Measurements from ENCODE around the gene SLC29A3. TPM values are rescaled to one million over a fixed set of nuclear protein-coding genes. Genes with fewer than 3 reads are reported as not detected.

The SLC29A3 gene
- polyA plus RNA-seq, 1 experiment: 7.2 TPM

DNA sequence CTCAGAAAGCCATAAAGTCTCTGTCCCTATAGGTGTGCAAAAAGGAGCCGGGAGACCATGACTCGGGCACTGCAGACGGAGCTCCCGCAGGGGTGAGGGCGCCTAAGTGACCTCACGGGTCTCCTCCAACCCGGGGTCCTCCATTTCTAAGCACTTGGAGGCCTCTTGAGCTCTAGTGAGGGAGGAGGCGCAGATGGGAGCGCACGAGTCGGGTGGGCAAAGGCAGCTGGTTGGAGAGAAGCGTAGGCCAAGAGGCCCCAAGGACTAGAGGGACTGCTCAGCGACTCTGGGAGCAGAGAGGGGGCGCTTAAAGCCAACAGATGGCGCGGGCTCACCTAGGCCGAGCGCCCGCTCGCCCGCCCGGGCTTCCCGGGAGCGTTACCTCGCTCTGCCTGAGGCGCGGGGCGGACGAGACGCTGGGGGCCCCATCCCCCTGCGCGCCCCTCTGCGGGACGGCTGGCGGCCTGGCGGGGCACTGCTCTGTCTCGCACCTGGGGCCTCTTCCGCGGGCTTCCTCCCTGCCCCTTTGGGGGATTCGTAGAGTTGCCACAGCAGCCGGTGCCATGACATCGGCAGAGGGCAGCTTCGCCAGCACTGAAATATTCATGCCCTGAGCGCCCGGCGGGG, 77.1 kb downstream of the SLC29A3 start:
- TF ChIP-seq, protein P1, sequence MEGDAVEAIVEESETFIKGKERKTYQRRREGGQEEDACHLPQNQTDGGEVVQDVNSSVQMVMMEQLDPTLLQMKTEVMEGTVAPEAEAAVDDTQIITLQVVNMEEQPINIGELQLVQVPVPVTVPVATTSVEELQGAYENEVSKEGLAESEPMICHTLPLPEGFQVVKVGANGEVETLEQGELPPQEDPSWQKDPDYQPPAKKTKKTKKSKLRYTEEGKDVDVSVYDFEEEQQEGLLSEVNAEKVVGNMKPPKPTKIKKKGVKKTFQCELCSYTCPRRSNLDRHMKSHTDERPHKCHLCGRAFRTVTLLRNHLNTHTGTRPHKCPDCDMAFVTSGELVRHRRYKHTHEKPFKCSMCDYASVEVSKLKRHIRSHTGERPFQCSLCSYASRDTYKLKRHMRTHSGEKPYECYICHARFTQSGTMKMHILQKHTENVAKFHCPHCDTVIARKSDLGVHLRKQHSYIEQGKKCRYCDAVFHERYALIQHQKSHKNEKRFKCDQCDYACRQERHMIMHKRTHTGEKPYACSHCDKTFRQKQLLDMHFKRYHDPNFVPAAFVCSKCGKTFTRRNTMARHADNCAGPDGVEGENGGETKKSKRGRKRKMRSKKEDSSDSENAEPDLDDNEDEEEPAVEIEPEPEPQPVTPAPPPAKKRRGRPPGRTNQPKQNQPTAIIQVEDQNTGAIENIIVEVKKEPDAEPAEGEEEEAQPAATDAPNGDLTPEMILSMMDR (IDR thresholded peaks at IDR 0.05; ENCODE audit: insufficient read depth, low read depth, low read length): no peak
- Histone ChIP-seq H3K4me3 (ENCODE audit: low read depth, low read length) (no peak overlapping the region), H3K27me3 (ENCODE audit: control insufficient read depth, insufficient read depth, low read length) (peaks cover 50% of the 10 kb centered on the region), H3K36me3 (ENCODE audit: control insufficient read depth, insufficient read depth, low read length) (no peaks in the 10 kb centered on the region)
- CTCF ChIA-PET: interaction anchor here (0.9 to 6.0 kb wide), 4 partner anchors 13 to 408 kb away, joined by 3 to 38 read pairs (median 4); no protein-coding TSS in a partner anchor
- POLR2A ChIA-PET: no interaction called here
- no peak for DNase-seq (ENCODE audit: low read depth)

DNA sequence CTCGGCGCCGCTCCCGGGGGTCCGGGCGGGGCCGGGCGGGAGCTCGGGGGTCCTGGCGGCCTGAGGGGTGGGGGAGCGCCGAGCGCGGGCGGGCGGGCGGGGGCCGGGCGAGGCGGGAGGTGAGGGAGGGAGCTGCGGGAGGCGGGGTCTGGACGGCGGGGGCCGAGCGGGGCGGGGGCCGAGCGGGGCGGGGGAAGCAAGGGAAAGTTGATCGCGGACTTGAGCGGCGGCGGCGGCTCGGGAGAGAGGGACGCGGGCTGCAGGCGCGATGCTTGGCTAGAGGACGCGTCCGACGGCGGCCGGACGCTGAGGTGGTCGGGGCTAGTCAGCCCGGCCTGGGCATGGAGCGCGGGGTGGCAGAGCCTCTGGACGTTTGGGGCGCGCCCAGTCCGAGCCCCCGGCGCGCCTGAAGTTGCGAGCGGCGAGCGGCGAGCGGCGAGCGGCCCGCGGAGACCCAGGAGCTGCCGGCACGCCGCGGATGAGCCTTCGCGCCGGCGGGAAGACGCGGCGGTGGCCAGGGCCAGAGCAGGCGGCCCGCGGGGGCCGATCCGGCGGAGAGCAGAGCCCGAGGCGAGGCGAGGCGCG, 77.7 kb downstream of the SLC29A3 start, which contains the start of gene CDH23:
Gene CDH23, plus strand, starts transcription at position 210 of the 585 bp plus-strand sequence. CDS start 42,912 bp downstream, outside the sequence.
- Histone ChIP-seq H3K36me3 (ENCODE audit: control insufficient read depth, insufficient read depth, low read length) (no peaks in the 10 kb centered on the region), H3K4me3 (ENCODE audit: low read depth, low read length) (no peak within 1 kb of the TSS), H3K27me3 (ENCODE audit: control insufficient read depth, insufficient read depth, low read length) (peaks cover 48% of the 10 kb centered on the region)
- POLR2A ChIA-PET: no interaction called here
- TF ChIP-seq, protein P1 (IDR thresholded peaks at IDR 0.05; ENCODE audit: insufficient read depth, low read depth, low read length): no peak
- no peak for DNase-seq (ENCODE audit: low read depth)
- CTCF ChIA-PET: interaction anchor here (1.5 to 6.0 kb wide), 3 partner anchors 14 to 408 kb away, joined by 3 to 38 read pairs (median 4); no protein-coding TSS in a partner anchor

DNA sequence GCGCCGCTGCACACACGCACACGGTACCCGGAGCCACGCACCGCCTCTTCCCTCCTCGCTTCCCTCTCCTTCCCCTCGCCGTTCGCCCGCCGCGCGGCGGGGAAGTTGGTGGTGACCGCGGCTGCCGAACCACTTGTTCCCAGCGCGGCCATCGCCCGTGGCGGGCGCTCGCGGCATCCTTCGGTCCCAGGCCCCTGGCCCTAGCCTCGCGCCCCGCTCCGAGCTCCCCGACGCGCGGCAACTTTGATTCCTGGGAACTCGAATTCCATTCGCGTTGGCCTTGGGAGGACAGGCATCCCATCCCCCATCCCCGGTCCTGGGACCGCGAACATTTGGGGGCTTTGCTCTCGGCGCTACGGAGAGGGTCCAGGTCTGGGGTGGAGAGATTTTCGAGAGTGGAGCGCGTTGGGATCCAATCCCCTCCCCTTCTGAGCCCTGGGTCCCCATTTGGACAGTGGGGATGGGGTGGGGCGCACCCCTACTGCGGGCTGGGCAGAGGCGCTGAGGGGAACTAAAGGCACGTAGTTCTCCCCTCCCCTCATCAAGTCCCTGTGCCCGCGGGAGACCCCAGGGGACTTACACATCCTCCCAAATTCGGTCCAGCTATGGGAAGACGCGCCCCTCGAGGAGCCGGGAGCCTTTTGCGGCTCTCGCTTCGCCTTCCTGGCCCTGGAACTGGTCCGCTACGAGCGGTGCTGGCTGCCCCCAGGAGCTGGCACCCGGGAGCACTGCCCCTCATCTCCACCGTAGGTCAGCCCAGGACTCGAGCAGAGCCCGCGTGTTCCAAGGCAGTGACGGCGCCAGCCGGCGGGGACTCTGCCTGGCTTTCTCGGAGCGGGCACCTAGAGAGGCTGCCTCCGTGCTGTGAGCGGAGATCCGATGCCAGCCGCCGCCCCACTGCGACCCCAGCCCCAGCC, 78.5 kb downstream of the SLC29A3 start:
- TF ChIP-seq, protein P1 (IDR thresholded peaks at IDR 0.05; ENCODE audit: insufficient read depth, low read depth, low read length): no peak
- CTCF ChIA-PET: interaction anchor here (1.5 to 6.0 kb wide), 2 partner anchors 14 to 407 kb away, joined by 3 to 38 read pairs; no protein-coding TSS in a partner anchor
- DNase-seq (ENCODE audit: low read depth): no peak
- Histone ChIP-seq H3K4me3 (ENCODE audit: low read depth, low read length) (no peak overlapping the region), H3K27me3 (ENCODE audit: control insufficient read depth, insufficient read depth, low read length) (peaks cover 47% of the 10 kb centered on the region), H3K36me3 (ENCODE audit: control insufficient read depth, insufficient read depth, low read length) (no peaks in the 10 kb centered on the region)
- POLR2A ChIA-PET: no interaction called here

DNA sequence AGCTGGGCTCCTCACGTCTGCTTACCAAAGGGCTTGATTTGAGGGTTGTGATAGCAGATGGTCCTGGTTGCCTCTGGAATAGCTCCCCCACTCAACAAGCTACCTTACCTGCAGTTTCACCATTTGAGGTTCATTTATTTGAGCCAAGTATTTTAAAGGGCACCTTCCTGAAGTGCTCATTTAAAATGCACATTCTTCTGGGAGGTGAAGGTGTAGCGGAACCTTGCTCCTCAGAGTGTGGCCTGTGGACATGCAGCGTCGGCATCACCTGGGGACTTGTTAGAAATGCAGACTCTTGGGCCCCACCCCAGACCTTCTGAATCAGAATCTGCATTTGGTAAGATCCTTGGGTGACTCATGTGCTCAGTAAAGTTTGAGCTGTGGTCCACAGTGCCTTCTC, 79.9 kb downstream of the SLC29A3 start:
- H3K27me3 ChIP-seq (ENCODE audit: control insufficient read depth, insufficient read depth, low read length): peaks cover 40% of the 10 kb centered on the region
- DNase-seq (ENCODE audit: low read depth): no peak
- H3K4me3 ChIP-seq (ENCODE audit: low read depth, low read length): no peak overlapping the region
- POLR2A ChIA-PET: no interaction called here
- TF ChIP-seq, protein P1 (IDR thresholded peaks at IDR 0.05; ENCODE audit: insufficient read depth, low read depth, low read length): no peak
- H3K36me3 ChIP-seq (ENCODE audit: control insufficient read depth, insufficient read depth, low read length): no peaks in the 10 kb centered on the region
- CTCF ChIA-PET: interaction anchor here (1.1 to 1.3 kb wide), 2 partner anchors 14 to 59 kb away, joined by 3 to 8 read pairs; no protein-coding TSS in a partner anchor
